Erythroblast (primary cell): ENCODE results near the gene SNAPC1.

Experiments used
- DNase-seq, 2 experiments: peaks; one replicate each; lab custom pipeline; 2025; lab: John Stamatoyannopoulos, UW
- GATA1 ChIP-seq: IDR thresholded peaks from 2 replicates; pipeline ENCODE4 v1.6.1; 2011; ENCODE audit warnings: low read depth, mild to moderate bottlenecking, control low read depth, low read length, moderate library complexity
- POLR2A ChIP-seq: IDR thresholded peaks from 2 replicates; pipeline ENCODE4 v1.6.1; 2011; ENCODE audit warnings: mild to moderate bottlenecking, low read length

Gene SNAPC1

DNA sequence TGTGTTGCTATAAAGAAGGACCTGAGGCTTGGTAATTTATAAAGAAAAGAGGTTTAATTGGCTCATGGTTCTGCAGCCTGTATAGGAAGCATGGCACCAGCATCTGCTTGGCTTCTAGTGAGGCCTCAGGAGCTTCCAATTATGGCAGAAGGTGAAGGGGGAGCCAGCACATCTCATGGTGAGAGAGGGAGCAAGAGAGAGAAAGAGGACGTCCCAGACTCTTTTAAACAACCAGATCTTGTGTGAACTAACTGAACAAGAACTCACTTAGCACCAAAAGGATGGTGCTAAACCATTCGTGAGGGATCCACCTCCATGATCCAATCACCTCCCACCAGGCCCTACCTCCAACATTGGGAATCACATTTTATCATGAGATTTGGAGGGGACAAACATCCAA lies 6.1 kb upstream of the SNAPC1 start:
- DNase-seq, result no peak
- TF ChIP-seq GATA1, result no peak
- no peak for TF ChIP-seq POLR2A

DNA sequence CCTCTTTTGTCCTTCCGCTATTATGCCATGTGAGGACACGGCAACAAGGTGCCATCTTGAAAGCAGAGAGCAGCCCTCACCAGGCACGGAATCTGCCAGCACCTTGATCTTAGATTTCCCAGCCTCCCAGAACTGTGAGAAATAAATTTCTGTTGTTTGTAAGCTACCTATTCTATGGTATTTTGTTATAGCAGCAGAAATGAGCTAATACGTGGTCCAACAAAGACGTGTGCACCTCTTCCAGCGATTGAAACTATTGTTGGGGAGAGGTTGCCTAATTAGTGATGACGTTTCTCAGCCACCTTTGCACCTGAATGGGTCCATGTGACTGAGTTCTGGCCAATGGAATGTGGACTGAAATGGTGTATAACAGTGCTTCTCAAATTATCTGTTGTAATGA lies 2.3 kb upstream of the SNAPC1 start:
- DNase-seq, result no peak
- no peak for TF ChIP-seq GATA1
- TF ChIP-seq POLR2A, result no peak

- no peak for DNase-seq
Measured at GRCh38 chr14:61761557-61761956, 663 bp upstream of the SNAPC1 start.

GRCh38 chr14:61764342-61765122 lies 2.3 kb downstream of the SNAPC1 start:
- TF ChIP-seq GATA1 (no peak), POLR2A (no peak)
- peak in 1 of 2 experiments; percentile 4 for DNase-seq

More at GRCh38 chr14:61761557-61761956, 663 bp upstream of the SNAPC1 start:
- TF ChIP-seq POLR2A, result no peak
- TF ChIP-seq GATA1, result no peak

DNA sequence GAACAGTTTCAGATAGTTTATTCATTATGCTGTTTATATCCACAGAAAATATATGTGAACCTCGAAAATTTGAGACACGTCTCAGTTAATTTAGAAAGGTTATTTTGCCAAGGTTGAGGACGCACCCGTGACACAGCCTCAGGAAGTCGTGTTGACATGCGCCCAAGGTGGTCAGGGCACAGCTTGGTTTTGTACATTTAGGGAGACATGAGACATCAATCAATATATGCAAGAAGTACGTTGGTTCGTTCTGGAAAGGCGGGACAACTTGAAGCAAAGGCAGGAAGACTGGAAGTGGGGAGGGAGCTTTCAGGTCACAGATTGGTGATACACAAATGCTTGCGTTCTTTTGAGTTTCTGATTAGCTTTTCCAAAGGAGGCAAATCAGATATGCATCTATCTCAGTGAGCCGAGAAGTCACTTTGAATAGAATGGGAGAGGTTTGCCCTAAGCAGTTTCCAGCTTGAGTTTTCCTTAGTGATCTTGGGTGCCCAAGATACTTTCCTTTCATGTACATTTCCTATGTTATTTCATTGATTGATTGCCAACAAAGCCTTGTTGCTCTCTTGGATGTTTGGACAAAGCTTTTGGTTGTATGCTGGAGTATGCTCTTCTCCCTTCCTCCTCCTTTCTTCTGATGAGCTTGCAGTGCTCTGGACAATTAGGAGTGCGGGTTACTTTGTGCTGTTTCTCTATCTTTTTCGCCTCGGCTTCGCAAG lies 3.2 kb downstream of the SNAPC1 start:
- no peak for TF ChIP-seq POLR2A
- TF ChIP-seq GATA1, result no peak
- DNase-seq, result no peak

DNA sequence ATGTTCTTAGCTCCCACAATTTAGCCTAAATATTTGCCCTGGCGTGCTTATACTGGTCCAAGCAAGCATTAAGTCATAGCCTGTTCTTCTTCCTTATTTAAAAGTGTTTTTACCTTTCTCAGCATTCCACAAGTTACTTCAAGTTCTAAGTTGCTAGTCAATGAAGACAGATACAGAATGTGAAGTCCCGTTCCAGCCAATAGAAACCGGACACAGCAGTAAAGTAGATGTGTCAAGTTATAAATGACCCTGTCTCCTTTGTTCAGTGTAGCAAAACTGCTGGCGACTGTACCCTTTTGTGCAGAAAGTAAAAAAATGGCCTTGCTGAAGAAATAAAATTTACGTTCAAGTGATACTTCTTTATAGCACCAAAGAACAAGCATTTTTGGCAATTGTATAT lies 3.9 kb downstream of the SNAPC1 start:
- TF ChIP-seq POLR2A (no peak), GATA1 (no peak)
- no peak for DNase-seq

- DNase-seq, result no peak
- TF ChIP-seq POLR2A (no peak), GATA1 (no peak)
Measured at GRCh38 chr14:61768240-61768639, 6.0 kb downstream of the SNAPC1 start.

- DNase-seq, result no peak
- TF ChIP-seq POLR2A (no peak), GATA1 (no peak)
Measured at GRCh38 chr14:61769893-61770292, 7.7 kb downstream of the SNAPC1 start.

- TF ChIP-seq GATA1, result no peak
- TF ChIP-seq POLR2A, result no peak
Measured at GRCh38 chr14:61774861-61775260, 12.6 kb downstream of the SNAPC1 start.

DNA sequence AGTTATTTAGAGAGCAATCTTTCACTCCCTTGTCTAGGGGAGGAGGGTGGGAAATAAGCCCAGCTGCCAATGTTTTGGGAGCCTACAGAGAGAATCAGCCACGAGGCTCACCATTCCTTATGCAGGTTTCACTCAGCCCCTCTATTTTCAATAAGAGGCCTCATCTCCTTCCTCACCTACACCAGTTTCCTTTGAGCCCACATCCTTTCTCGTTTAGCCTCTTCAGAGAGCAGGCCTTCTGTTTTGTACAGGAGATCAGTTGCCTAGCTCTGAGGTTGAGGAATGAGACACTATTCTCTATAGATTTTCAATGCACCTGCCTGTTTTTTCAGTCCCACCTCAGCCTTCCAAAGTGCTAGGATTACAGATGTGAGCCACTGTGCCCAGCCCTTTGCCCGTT lies 17.9 kb downstream of the SNAPC1 start:
- TF ChIP-seq POLR2A (no peak), GATA1 (no peak)
- no peak for DNase-seq

More at GRCh38 chr14:61774861-61775260, 12.6 kb downstream of the SNAPC1 start:
- DNase-seq, result no peak

- DNase-seq, result no peak
- no peak for TF ChIP-seq POLR2A
- no peak for TF ChIP-seq GATA1
Measured at GRCh38 chr14:61797309-61797708, 35.1 kb downstream of the SNAPC1 start.

DNA sequence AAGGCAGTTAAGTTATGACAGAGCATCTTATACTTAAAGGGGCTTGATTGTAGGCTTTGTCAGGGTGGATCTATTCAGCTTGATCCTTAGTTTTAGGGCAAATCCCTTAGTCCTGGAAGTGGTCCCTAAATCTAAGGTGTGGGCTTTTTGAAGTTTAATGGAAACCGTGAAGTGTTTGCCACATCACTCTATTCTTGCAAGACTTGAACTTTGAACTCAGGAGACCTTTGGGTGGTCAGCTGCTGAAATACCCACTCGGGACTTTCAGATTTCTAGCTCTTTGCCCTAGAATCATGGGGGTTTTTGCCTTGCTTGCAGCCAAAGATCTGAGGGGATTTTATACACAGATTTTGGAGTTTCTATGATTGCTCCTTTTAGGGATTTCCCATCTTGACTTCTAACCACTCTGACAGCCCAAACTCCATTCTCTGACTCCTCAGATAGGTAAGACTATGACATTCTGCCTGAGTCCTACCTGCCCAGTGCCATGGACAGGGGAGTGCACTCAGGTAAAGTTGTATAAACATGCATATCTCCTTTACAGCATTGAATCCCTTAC lies 39.9 kb downstream of the SNAPC1 start:
- no peak for TF ChIP-seq POLR2A
- TF ChIP-seq GATA1, result no peak

GRCh38 chr14:61803755-61804154 lies 41.5 kb downstream of the SNAPC1 start:
- no peak for DNase-seq
- TF ChIP-seq GATA1, result no peak

More for the DNA sequence above, 39.9 kb downstream of the SNAPC1 start:
- DNase-seq, result no peak

GRCh38 chr14:61805451-61805850 lies 43.2 kb downstream of the SNAPC1 start:
- TF ChIP-seq GATA1, result no peak
- TF ChIP-seq POLR2A, result no peak
- no peak for DNase-seq
